HEK293 (cell line): ENCODE data around the gene TSR1.

Experiments
- CTCF ChIA-PET: fragments of 350-600 bp; formaldehyde crosslinking; extraction: SDS; loops from one replicate; lab custom pipeline; 2021; ENCODE audit warnings: antibody characterized with exemption; lab: Yijun Ruan, JAX
- POLR2A ChIA-PET: fragments of 300-600 bp; formaldehyde crosslinking; extraction: SDS; loops from one replicate; lab custom pipeline; 2020; ENCODE audit warnings: antibody characterized with exemption, inconsistent platforms; lab: Yijun Ruan, JAX
- H3K27ac ChIP-seq: fragments of 200-500 bp; sonication (Bioruptor generic); 2 replicates; pipeline ENCODE4 v1.5.1; 2014; ENCODE audit warnings: low read depth, low read length, control low read depth, inconsistent platforms; ENCODE audit errors: extremely low read depth
- H3K36me3 ChIP-seq, 2 experiments: fragments of 200-500 bp in 1 of 2; sonication (Bioruptor generic) in 1 of 2; 1 replicate in 1 of 2; 2 replicates in 1 of 2; pipeline ENCODE4 v1.5.1; 2014 to 2017; ENCODE audit warnings: inconsistent platforms in 2 of 2, low read length in 2 of 2; ENCODE audit not compliant: control insufficient read depth in 2 of 2, insufficient read depth in 1 of 2
- H3K4me1 ChIP-seq: fragments of 200-500 bp; sonication (Bioruptor generic); 2 replicates; pipeline ENCODE4 v1.5.1; 2014; ENCODE audit warnings: mild to moderate bottlenecking, low read length, inconsistent platforms; ENCODE audit not compliant: control insufficient read depth, insufficient read depth
- H3K4me3 ChIP-seq: 2 replicates; pipeline ENCODE4 v1.5.1; 2011; ENCODE audit warnings: low read depth, mild to moderate bottlenecking, control low read depth, low read length, moderate library complexity
- H3K9me3 ChIP-seq: fragments of 200-500 bp; sonication (Bioruptor generic); 2 replicates; pipeline ENCODE4 v1.5.1; 2014; ENCODE audit warnings: low read depth, low read length, inconsistent platforms; ENCODE audit not compliant: control insufficient read depth, insufficient read depth
- ATF2 ChIP-seq: fragments of 450-650 bp; formaldehyde crosslinking; IDR thresholded peaks from 2 replicates; pipeline ENCODE4 v1.5.1; 2016; ENCODE audit warnings: missing biosample characterization, missing genetic modification characterization, low read depth
- GFI1B ChIP-seq: fragments of 450-650 bp; formaldehyde crosslinking; IDR thresholded peaks from 2 replicates; pipeline ENCODE4 v1.5.1; 2016; ENCODE audit warnings: missing biosample characterization, missing genetic modification characterization
- INSM2 ChIP-seq: fragments of 450-650 bp; formaldehyde crosslinking; IDR thresholded peaks from 2 replicates; pipeline ENCODE4 v1.5.1; 2016; ENCODE audit warnings: missing biosample characterization, missing genetic modification characterization
- KLF16 ChIP-seq: fragments of 450-650 bp; formaldehyde crosslinking; IDR thresholded peaks from 2 replicates; pipeline ENCODE4 v1.5.1; 2017; ENCODE audit warnings: missing biosample characterization, missing genetic modification characterization
- OVOL3 ChIP-seq: fragments of 450-650 bp; formaldehyde crosslinking; IDR thresholded peaks from 2 replicates; pipeline ENCODE4 v1.5.1; 2016; ENCODE audit warnings: missing biosample characterization, missing genetic modification characterization
- PATZ1 ChIP-seq: fragments of 450-650 bp; formaldehyde crosslinking; IDR thresholded peaks from 2 replicates; pipeline ENCODE4 v1.5.1; 2016; ENCODE audit warnings: missing biosample characterization, missing genetic modification characterization
- PRDM6 ChIP-seq: fragments of 450-650 bp; formaldehyde crosslinking; IDR thresholded peaks from 2 replicates; pipeline ENCODE4 v1.5.1; 2017; ENCODE audit warnings: missing biosample characterization, missing genetic modification characterization
- SP2 ChIP-seq: fragments of 450-650 bp; formaldehyde crosslinking; IDR thresholded peaks from 2 replicates; pipeline ENCODE4 v1.5.1; 2016; ENCODE audit warnings: missing biosample characterization, missing genetic modification characterization
- ZBTB20 ChIP-seq: fragments of 450-650 bp; formaldehyde crosslinking; IDR thresholded peaks from 2 replicates; pipeline ENCODE4 v1.5.1; 2016; ENCODE audit warnings: missing biosample characterization, missing genetic modification characterization
- ZBTB8A ChIP-seq: fragments of 450-650 bp; formaldehyde crosslinking; IDR thresholded peaks from 2 replicates; pipeline ENCODE4 v1.5.1; 2016; ENCODE audit warnings: missing biosample characterization, missing genetic modification characterization
- ZFHX2 ChIP-seq: fragments of 450-650 bp; formaldehyde crosslinking; conservative IDR thresholded peaks from 2 replicates; pipeline ENCODE4 v1.5.1; 2016; ENCODE audit warnings: missing biosample characterization, missing genetic modification characterization
- ZFP41 ChIP-seq: fragments of 450-650 bp; formaldehyde crosslinking; IDR thresholded peaks from 2 replicates; pipeline ENCODE4 v1.5.1; 2016; ENCODE audit warnings: missing biosample characterization, missing genetic modification characterization, borderline replicate concordance
- ZIC2 ChIP-seq: fragments of 450-650 bp; formaldehyde crosslinking; IDR thresholded peaks from 2 replicates; pipeline ENCODE4 v1.5.1; 2016; ENCODE audit warnings: missing biosample characterization, missing genetic modification characterization
- ZNF184 ChIP-seq: fragments of 450-650 bp; IDR thresholded peaks from 2 replicates; pipeline ENCODE4 v1.5.1; 2018; ENCODE audit warnings: missing biosample characterization, mild to moderate bottlenecking, missing genetic modification characterization
- ZNF23 ChIP-seq: fragments of 450-650 bp; formaldehyde crosslinking; IDR thresholded peaks from 2 replicates; pipeline ENCODE4 v1.5.1; 2016; ENCODE audit warnings: missing biosample characterization, missing genetic modification characterization, borderline replicate concordance
- ZNF335 ChIP-seq: fragments of 450-650 bp; formaldehyde crosslinking; conservative IDR thresholded peaks from 2 replicates; pipeline ENCODE4 v1.5.1; 2016; ENCODE audit warnings: missing biosample characterization, missing genetic modification characterization
- ZNF341 ChIP-seq: fragments of 450-650 bp; formaldehyde crosslinking; IDR thresholded peaks from 2 replicates; pipeline ENCODE4; 2016; ENCODE audit warnings: low read depth, missing biosample characterization, missing genetic modification characterization
- ZNF350 ChIP-seq: fragments of 450-650 bp; formaldehyde crosslinking; IDR thresholded peaks from 2 replicates; pipeline ENCODE4 v1.5.0; 2017; ENCODE audit warnings: missing biosample characterization, mild to moderate bottlenecking, missing genetic modification characterization
- ZNF560 ChIP-seq: fragments of 450-650 bp; formaldehyde crosslinking; IDR thresholded peaks from 2 replicates; pipeline ENCODE4 v1.5.1; 2017; ENCODE audit warnings: missing biosample characterization, missing genetic modification characterization, borderline replicate concordance
- ZNF585B ChIP-seq: fragments of 450-650 bp; formaldehyde crosslinking; IDR thresholded peaks from 2 replicates; pipeline ENCODE4 v1.5.1; 2016; ENCODE audit warnings: missing biosample characterization, missing genetic modification characterization
- ZNF629 ChIP-seq: fragments of 450-650 bp; formaldehyde crosslinking; IDR thresholded peaks from 2 replicates; pipeline ENCODE4 v1.5.1; 2017; ENCODE audit warnings: missing biosample characterization, missing genetic modification characterization
- ZNF660 ChIP-seq: fragments of 450-650 bp; IDR thresholded peaks from 2 replicates; pipeline ENCODE4 v1.5.1; 2018; ENCODE audit warnings: missing biosample characterization, mild to moderate bottlenecking, missing genetic modification characterization
- ZSCAN5A ChIP-seq: fragments of 450-650 bp; formaldehyde crosslinking; IDR thresholded peaks from 2 replicates; pipeline ENCODE4 v1.5.1; 2016; ENCODE audit warnings: missing biosample characterization, missing genetic modification characterization

Gene TSR1

GRCh38 chr17:2351269-2351668 lies 15.0 kb upstream of the TSR1 start:
- no peak for TF ChIP-seq ZBTB20 (tag by site-specific recombination)
- TF ChIP-seq ZNF341 (tag by site-specific recombination): no peak
- TF ChIP-seq GFI1B: no peak
- no peak for TF ChIP-seq ATF2 (tag by site-specific recombination)
- TF ChIP-seq INSM2 (tag by site-specific recombination): no peak
- no peak for TF ChIP-seq ZNF184 (tag by site-specific recombination)
- no peak for TF ChIP-seq ZNF350
- no peak for TF ChIP-seq ZBTB8A (tag by site-specific recombination)
- TF ChIP-seq ZNF335 (tag by site-specific recombination): no peak
- TF ChIP-seq ZNF560 (tag by site-specific recombination): no peak
- TF ChIP-seq, all 188 proteins: peak for 0
- Histone ChIP-seq H3K4me3 (no peak overlapping the region), H3K9me3 (no peaks in the 10 kb centered on the region), H3K4me1 (peaks cover 12% of the 10 kb centered on the region), H3K36me3 (no peaks in the 10 kb centered on the region; a peak in 1 of 3 replicates), H3K27ac (no peak overlapping the region)
- POLR2A ChIA-PET: interaction anchor here (0.5 kb wide), 1 partner anchor 326 kb away, joined by 3 read pairs; the partner anchor contains the start of gene RTN4RL1
- CTCF ChIA-PET: interaction anchor here (0.7 to 4.5 kb wide), 4 partner anchors 15 to 537 kb away, joined by 3 to 110 read pairs (median 4); partner anchors contain the start of genes SGSM2 and TSR1

- Histone ChIP-seq H3K27ac (peak overlapping the region; percentile 48; the same call in 1 of the 2 replicates), H3K36me3 (peaks cover 0 to 17% of the 10 kb centered on the region in 2 experiments; a peak in 2 of 3 replicates), H3K9me3 (no peaks in the 10 kb centered on the region), H3K4me3 (no peak overlapping the region), H3K4me1 (peaks cover 12% of the 10 kb centered on the region)
- CTCF ChIA-PET: interaction anchor here (0.6 to 1.4 kb wide), 9 partner anchors 8 to 103 kb away, joined by 3 to 8 read pairs (median 4); partner anchors contain the start of gene TSR1
- POLR2A ChIA-PET: interaction anchor here (2.3 to 3.8 kb wide), 3 partner anchors 11 to 45 kb away, joined by 10 to 49 read pairs (median 11); partner anchors contain the start of genes SGSM2, SMG6, SRR and TSR1
- no peak for TF ChIP-seq PRDM6 (tag by site-specific recombination)
- TF ChIP-seq PATZ1 (tag by site-specific recombination): peak; percentile 79
- no peak for TF ChIP-seq OVOL3 (tag by site-specific recombination)
- TF ChIP-seq ZNF23 (tag by site-specific recombination): no peak
- peak; percentile 52 for TF ChIP-seq SP2 (tag by site-specific recombination)
- TF ChIP-seq KLF16: no peak
- no peak for TF ChIP-seq ZSCAN5A (tag by site-specific recombination)
- TF ChIP-seq ZFP41 (tag by site-specific recombination): no peak
- no peak for TF ChIP-seq ZFHX2 (tag by site-specific recombination)
- TF ChIP-seq ATF2 (tag by site-specific recombination): no peak
- TF ChIP-seq ZIC2 (tag by site-specific recombination): peak; percentile 92
- TF ChIP-seq ZNF585B: no peak
- TF ChIP-seq ZNF660 (tag by site-specific recombination): no peak
- TF ChIP-seq ZNF629: 0 out of 2 replicates have a peak, but pooled peaks have one; percentile 27
Measured at GRCh38 chr17:2347805-2348685, 11.8 kb upstream of the TSR1 start.
